Activated CD8-positive, alpha-beta memory T cell treated with anti-CD3 and anti-CD28 coated beads, Interleukin-2, amount 50 U/mL, for 4 hours (primary cell): ENCODE measurements around the gene SKIL.
"Not testable (repeated sequence)": the region's sequence is repeated elsewhere in the genome, so short reads cannot be mapped to it uniquely, and the experiment has no call there.

ENCODE experiments used
- DNase-seq: peaks from one replicate; pipeline ENCODE4 v3.0.0-alpha.2; 2020

Gene SKIL, protein sequence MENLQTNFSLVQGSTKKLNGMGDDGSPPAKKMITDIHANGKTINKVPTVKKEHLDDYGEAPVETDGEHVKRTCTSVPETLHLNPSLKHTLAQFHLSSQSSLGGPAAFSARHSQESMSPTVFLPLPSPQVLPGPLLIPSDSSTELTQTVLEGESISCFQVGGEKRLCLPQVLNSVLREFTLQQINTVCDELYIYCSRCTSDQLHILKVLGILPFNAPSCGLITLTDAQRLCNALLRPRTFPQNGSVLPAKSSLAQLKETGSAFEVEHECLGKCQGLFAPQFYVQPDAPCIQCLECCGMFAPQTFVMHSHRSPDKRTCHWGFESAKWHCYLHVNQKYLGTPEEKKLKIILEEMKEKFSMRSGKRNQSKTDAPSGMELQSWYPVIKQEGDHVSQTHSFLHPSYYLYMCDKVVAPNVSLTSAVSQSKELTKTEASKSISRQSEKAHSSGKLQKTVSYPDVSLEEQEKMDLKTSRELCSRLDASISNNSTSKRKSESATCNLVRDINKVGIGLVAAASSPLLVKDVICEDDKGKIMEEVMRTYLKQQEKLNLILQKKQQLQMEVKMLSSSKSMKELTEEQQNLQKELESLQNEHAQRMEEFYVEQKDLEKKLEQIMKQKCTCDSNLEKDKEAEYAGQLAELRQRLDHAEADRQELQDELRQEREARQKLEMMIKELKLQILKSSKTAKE

DNA sequence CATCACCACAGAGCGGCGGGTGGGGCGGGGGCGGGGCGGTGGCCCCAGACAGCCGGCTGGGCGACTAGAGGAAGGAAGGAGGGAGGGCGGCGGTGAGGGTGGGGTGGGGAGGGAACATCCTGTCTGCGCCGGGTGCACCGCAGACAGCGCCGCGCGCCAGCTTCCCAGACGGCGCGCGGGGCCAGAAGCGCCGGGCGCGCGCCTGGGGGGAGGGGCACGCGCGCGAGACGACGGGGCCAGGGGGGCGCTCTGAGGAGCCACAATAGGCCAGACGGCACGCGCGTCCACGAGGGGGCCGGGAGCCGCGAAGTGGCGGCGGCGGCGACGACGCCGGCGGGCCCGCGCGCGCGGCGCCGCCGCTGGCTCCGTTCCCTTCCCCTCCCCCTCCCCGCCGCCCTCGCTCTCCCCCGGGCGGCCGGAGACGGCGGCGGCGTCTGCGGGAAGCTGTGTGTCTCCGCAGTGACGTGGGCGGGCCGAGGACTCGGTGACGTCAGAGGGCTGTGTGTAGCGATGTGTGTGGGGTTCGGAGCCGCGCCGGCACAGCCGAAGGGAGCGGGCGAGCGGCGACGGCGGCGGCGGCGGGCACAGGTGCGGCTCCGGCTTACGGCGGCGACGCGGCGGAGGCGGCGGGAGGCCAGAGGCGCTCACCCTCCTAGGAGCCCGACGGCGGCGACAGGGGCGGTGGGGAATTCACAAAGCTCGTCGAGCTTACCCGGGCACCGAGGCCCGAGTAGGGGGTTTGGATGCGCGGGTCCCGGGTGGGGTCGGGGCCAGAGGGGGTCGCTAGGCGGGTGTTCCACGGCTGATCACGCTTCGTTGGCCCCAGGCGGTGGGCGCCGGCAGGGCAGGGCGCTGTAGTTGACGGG, at the start of gene SKIL:
SKIL (plus strand) TSS at position 540 of the 866 bp plus-strand sequence. CDS start 2,617 bp downstream, outside the sequence.
- DNase-seq, result peak; percentile 97

DNA sequence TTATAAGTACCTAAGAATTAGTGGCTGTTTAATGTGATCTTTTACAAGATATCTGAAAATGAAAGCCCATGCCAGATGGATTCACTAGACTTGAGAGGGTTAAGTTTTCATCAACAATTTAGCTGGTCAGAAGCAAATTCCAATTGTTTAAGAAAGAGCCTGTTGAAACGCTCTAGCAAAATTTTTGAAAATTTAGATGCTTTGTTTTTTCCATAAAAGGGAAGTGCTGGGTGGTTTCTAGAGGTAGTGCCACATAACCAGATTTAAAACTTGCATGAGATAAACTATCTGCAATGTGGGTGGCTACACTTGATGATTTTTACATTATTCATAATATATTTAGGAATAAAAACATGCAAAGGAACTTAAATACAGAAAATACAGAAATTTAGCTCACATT, 48.5 kb upstream of the SKIL start:
- DNase-seq, result no peak

DNA sequence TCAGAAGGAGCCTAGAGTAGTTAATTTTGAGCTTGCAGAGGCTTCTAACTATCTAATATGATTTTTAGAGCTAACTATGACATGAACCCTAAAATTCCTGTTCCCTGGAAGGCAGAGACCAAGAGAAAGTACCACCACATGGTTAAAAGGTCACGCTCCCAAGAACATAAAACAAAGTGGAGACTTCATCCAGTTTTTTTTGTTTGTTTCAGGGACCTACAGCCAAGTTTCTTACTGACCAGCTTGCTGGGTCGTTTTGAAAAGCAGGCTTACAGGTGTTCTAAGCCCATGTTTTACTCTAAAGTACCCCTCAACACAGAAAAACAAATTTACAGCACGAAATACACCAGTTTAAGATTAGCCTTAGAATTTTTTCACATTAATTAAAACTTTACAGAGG, 39.6 kb upstream of the SKIL start:
- no peak for DNase-seq

DNA sequence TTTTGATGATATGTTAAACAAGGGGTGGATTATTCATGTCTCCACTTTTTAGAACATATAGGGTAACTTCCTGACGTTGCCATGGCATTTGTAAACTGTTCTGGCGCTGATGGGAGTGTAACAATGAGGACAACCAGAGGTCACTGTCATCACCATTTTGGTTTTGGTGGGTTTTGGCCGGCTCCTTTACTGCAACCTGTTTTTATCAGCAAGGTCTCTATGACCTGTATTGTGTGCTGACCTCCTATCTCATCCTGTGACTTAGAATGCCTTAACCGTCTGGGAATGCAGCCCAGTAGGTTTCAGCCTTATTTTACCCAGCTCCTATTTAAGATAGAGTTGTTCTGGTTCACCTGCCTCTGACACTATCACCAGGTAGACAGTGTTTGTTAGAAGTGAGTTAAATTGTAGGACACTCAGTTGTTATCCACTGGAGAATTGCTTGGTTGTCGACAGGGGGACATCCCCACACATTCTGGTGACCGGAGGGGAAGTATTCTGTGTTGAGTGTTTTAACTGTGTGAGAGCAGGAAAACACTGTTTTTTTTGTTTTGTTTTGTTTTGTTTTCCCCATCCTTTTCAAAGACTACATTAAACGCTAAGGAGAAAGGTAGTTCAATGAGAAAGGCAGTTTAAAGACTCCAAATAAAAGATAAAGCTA, 36.9 kb upstream of the SKIL start:
- DNase-seq, result no peak

DNA sequence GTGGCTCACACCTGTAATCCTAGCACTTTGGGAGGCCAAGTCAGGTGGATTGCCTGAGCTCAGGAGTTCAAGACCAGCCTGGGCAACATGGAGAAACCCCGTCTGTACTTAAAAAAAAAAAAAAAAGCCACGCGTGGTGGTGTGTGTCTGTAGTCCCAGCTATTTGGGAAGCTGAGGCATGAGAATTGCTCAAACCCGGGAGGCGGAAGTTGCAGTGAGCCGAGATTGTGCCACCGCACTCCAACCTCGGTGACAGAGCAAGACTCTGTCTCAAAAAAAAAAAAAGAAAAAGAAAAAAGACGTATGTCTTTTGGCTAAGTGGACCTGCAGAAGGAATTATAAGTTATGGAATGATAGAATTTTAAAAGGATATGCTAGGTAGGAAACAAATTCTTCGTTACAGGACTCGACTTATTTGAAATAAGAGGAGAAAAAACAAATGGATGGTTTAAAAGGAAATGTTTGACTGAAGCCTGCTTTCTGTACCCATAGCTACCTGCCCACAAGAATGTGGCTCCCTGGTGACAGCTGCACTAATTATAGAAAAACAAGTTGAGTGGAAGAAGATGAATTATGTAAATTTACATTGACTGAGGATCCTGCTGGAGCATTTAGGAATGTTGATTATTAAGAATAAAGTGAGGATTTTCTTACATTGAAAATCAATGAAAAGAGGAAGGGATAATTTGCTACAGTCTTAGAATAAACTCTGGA, 36.0 kb upstream of the SKIL start:
- DNase-seq, result no peak

DNA sequence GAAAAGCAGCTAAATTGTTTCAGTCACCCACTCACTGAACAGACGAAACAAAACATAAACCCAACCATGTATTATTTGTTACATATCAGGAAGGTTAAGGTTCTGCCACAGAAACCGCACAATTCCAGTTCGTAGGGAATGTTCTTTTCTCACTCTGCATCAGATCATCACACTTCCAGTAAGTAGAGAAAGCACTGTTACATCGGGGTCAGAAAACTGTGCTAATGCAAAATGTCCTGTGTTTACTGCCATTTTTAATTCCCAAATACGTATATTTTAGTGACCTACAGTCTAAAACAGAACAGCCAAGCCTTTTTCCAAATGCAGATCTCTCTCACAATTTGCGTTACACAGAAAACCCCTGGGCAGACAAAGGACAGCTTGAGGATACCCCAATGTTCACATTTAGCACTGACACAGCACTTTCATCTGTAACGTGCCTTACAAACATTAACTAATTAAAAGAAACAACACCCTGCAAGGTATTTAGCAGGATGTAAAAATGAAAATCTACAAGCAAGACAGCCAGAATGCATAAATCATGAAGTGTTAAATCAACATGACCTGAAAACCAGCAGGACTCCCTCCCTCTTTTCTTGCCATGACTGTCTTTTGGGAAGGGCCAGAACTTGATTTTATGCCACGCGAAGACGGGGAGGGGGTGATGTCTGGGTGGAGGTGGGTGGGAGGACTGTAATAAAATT, 34.8 kb upstream of the SKIL start:
- no peak for DNase-seq

DNA sequence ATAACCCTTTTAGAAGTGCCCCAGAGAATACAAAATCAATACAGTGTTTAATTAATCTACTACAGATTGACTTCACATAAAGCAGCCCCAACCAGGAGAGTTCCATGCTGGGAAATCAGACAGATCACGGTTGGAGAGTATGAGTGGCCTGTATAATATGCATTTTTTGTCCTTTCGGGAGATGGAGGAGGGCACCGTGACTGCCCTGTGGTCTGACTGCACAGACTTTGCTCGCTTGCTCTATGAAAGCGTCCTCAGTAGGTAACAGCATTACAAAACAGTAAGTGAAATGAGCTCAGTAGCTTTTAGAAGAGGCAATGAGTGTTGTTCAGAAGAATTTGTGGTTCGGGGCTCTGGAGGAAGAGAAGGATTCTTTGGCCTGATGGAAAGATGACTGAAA, 34.2 kb upstream of the SKIL start:
- no peak for DNase-seq

DNA sequence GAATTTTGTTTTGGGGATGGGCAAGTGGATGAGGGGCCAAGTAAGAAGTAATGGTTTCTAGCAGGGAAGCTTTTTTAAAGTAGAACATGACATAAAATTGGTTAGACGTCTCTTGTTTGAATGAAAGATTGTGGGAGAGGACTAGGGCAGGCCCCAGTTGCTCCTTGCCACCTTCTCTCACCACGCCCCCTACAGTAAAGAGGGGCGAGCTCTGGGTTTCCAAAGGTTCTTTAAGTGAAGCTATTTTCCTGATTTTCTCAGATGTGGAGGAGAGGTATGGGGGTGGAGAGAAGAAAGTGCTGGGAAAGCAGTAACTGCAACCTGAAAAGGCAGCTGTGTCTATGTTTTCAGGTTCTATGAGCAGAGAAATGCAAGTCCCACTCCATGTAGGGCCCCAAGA, 32.6 kb upstream of the SKIL start:
- DNase-seq, result no peak

DNA sequence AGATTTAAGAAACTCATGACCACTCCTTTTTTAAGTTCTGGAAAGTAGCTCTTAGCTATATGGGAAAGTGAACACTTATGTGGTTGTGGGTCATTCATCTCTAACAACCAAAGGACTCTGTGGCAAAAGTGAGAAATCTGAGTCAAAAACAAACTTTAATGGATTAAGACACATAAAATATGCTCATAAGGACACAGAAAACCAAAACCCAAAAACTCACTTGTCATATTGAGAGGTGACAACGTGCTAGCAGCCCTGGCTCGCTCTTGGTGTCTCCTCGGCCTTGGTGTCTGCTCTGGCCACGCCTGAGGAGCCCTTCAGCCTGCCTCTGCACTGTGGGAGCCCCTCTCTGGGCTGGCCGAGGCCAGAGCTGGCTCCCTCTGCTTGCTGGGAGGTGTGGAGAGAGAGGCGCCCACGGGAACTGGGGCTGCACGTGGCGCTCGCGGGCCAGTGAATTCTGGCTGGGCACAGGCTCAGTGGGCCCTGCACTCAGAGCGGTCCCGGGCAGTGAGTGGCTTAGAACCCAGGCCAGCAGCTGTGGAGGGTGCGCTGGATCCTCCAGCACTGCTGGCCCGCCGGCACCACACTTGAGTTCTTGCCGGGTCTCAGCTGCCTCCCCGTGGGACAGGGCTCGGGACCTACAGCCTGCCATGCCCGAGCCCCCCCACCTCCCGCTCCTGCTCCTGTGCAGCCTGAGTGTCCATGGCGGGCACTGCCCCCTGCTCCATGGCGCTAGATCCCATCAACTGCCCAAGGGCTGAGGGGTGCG, 30.3 kb upstream of the SKIL start:
- no peak for DNase-seq

DNA sequence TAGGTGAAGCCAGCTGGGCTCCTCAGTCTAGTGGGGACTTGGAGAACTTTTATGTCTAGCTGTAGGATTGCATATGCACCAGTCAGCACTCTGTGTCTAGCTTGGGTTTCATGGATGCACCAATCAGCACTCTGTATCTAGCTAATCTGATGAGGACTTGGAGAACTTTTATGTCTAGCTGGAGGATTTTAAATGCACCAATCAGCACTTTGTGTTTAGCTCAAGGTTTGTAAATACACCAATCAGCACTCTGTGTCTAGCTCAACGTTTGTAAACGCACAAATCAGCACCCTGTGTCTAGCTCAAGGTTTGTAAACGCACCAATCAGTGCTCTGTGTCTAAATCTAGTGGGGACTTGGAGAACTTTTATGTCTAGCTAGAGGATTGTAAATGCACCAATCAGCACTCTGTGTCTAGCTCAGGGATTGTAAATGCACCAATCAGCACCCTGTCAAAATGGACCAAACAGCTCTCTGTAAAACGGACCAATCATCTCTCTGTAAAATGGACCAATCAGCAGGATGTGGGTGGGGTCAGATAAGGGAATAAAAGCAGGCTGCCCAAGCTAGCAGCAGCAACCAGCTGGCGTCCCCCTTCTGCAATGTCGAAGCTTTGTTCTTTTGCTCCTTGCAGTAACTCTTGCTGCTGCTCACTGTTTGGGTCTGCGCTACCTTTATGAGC, 29.5 kb upstream of the SKIL start:
- DNase-seq, result not testable (repeated sequence)

DNA sequence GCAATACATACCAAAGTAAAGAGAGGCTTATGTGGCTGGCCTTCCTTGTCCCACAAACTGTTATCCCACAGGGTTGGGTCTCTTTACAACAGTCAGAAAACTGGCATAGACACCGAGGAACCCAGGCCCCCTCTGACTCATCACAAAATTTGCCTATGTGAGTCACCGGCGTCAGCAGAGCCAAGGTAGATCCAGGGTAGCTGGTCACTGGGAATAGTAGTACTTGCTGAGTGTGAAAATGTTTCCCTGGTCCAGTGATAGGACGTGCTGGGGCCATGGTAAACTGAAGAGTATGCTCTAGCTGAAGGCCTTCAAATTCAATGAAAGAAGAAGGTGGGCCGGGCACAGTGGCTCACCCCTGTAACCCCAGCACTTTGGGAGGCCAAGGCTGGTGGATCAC, 27.1 kb upstream of the SKIL start:
- no peak for DNase-seq

DNA sequence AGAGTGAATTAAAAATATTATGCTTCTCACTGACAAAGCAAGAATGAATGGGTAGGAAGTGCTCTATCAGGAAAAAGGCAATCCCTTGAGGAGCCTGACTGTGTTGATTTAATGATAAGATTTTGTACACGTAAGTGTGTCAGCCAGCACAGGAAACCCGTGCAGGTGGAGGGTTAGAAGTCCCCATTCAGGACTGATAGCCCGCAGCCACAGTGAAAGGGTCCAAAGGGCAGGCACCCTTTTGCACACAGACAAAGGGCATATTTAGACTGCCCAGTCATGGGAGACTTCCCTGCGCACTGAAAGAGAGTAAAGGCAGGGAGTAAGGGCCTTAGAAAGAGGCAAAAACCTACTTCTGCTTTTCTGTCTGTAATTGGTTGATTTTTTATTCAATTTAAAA, 26.4 kb upstream of the SKIL start:
- DNase-seq, result no peak

DNA sequence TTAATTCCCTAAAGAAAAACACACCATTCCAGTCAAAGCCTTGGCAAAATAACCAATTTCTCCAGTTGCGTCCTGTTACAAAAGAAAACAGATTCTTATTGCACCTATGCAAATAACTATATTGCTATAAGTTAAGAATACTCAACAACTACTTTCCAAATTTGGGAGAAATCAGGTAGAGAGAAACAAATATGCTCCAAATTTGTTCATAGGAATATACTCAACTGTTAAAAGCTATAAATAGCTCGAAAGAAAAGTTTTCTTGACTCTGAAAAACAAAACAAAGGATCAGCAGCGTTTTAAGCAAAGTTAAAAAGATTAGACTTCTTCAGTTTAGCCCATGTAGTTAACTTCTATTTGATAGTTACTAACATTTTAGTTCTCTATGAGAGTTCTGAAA, 20.1 kb upstream of the SKIL start:
- no peak for DNase-seq

DNA sequence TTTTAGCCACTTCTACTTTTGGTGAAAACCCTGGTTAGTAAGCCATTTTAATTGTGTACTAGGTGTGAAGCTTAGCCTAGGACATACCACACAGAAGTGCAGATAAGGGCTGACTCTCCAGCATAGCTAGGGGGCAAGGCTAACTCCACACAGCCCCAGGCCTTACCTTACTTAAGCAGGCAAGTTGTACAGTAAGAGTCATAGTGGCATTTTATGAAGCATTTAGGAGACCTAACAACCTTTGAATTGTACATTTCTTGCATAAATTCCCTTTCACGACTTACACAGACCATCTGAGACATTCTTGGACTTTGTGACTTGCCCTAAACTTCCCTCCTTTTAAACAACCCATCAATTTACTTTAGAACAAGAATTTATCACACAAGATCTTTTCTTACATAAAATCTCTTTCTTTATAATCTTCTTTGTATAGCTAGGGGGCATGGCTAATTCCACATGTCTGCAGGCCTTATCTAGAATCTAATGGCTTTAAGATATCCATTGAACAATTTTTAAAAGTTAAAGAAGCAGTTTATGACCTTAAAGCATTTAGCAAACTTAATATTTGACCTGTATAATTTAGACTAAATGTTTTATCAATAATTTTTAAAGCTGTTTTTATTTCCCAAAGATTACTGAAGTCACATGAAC, 18.7 kb upstream of the SKIL start:
- DNase-seq, result no peak

DNA sequence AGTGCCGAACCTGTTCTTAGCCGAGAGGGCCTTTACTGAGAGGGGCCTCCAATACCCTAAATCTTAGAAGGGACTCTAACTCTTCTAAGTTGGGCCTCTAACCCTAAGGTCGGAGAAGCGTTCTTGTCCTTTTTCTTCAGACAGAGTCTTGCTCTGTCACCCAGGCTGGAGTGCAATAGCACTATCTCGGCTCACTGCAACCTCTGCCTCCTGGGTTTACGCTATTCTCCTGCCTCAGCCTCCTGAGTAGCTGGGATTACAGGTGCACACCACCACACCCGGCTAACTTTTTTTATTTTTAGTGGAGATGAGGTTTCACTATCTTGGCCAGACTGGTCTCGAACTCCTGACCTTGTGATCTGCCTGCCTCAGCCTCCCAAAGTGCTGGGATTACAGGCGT, 15.2 kb upstream of the SKIL start:
- DNase-seq, result not testable (repeated sequence)

DNA sequence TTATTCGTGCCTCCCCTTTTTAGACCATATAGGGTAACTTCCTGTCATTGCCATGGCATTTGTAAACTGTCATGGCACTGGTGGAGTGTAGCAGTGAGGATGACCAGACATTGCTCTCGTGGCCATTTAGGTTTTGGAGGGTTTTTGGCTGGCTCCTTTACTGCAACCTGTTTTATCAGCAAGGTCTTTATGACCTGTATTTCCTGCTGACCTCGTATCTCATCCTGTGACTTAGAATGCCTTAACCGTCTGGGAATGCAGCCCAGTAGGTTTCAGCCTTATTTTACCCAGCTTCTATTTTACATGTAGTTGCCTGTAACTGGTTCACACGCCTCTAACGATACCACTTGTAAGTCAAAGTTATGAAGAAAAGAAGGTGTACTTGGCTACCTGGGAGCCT, 13.7 kb upstream of the SKIL start:
- not testable (repeated sequence) for DNase-seq

DNA sequence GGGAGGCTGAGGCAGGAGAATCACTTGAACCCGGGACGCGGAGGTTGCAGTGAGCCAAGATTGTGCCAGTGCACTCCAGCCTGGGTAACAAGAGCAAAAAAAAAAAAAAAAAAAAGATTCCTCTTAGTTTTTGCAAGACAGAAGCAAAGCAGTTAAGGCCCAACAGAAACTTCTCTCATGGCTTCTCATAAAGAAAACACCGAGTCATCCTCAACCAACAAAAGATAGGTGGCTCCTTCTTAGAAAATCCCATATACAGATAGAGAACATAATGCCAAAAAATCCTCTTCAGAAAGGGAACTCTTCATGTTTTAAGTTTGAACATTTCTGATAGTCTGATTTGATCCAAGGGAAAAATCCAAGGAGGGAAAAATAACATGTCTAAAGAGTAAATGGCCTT, 12.5 kb upstream of the SKIL start:
- DNase-seq, result no peak

DNA sequence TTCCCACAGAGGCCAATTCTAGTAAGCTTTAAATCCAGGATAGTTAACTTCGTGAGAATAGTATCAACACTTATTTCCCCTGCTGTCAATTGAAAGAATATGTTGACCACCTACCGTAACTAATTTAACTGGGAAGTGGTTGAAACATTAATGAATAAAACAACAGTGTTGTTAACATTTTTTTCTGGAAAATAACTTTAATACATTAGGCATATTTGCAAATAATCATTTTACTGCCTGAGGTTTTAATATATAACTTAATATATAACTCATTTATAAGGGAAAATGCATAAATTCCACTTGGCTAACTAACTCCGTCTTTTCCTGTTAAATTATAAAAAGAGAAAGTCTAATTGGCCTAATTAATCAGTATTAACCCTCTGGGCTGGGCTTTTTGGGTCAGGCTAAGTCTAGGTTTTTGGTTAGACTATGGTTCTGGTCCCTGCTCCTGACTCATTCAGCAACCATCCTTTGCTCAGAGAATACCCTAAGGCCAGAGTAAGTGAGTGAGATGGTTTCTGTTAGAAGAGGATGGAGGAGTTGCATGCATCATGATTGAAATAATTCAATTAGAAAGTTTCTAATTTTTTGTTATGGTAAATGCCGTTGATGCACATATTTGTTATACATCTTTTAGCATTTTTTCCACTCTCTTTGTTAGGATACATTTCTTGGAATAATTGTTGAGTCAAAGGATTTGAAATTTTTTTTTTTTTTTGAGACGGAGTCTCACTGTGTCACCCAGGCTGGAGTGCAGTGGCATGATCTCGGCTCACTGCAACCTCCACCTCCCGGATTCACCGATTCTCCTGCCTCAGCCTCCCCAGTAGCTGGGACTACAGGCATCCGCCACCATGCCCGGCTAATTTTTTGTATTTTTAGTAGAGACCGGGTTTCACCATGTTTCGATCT, 10.8 kb upstream of the SKIL start:
- no peak for DNase-seq
